Measurements from ENCODE around the gene WASF1.

- TF ChIP-seq CTCF (IDR thresholded peaks at IDR 0.05; ENCODE audit: poor library complexity) (no peak), EZH2 (IDR thresholded peaks at IDR 0.05; ENCODE audit: borderline replicate concordance) (no peak)
These were observed 6.4 kb upstream of the WASF1 start for GRCh38 chr6:110185879-110186278.
